Suppressor macrophage (primary cell): ENCODE results near the gene MYO1B.

Experiments used
- DNase-seq, 4 experiments: peaks; one replicate each; pipeline ENCODE4 v3.0.0-alpha.2; 2020 to 2022

The MYO1B gene

DNA sequence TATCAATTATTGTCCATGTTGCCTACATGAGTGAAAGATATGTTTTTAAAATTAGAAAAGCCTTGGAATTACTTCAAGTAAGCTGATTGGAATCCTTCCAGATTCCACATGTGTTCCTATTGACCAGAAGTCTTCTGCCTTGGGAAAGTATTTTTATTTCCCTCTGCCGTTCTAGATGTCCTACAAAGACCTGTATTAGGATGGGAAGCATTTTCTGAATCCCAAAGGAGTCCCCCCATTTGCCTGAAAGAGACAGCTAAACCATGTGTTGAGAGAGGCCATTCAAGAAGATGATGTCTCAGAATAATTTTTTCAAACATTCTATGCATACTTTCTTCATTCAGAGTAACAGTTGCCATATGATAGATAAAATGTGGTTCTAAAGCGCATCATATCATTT lies 19.0 kb upstream of the MYO1B start:
- DNase-seq = no peak

DNA sequence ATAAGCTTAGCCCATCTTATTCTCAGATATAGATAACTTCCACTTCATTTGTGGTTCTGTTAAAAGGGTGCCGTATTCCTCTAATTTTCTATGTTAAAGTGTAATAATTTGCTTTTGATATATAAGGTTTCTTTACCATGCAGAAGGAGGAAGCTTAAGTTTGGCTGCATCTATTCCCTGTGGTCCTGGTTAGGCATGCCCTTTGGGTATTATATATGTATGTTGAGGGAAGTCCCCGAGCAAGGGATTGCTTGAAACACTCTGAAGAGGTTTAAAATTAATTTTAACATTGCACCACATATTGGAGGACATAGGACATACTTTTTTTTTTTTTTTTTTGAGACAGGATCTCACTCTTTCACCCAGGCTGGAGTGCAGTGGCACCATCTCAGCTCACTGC lies 16.9 kb upstream of the MYO1B start:
- DNase-seq = no peak

DNA sequence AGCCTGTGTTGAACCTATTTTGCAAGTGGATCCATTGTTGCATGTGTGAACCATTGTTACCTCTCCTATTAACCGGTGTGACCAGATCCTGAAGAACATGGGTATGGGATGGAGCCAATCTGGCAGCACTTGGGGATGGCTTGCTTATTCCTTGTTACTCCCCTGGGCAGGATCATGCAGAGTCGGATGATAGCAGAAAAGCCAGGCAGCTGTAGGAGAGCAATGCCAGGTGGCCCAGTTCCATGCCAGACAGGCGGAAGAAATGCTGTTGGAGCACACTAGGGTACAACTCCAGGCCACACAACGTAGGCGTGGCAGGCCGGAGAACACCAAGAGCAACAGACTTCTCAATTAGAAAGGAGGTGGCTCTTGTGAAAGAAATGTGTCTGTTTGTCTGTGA lies 16.3 kb upstream of the MYO1B start:
- no peak for DNase-seq

DNA sequence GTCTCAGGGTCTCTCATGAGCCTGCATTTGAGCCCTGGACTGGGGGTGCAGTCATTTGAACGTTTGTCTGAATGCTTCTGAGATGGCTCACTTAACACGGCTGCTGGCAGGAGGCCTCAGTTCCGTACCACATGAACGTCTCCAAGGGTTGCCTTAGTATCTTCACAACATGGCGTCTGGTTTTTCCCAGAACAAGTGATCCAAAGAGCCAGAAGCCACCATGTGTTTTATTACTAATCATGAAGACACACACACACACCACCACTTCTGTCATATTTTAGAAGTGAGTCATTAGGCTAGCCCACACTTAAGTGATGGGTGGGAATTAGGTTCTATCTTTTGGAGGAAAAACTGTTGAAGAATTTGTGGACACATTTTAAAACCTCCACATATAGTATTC lies 15.0 kb upstream of the MYO1B start:
- DNase-seq = peak; percentile 34 to 71 (median 48)

DNA sequence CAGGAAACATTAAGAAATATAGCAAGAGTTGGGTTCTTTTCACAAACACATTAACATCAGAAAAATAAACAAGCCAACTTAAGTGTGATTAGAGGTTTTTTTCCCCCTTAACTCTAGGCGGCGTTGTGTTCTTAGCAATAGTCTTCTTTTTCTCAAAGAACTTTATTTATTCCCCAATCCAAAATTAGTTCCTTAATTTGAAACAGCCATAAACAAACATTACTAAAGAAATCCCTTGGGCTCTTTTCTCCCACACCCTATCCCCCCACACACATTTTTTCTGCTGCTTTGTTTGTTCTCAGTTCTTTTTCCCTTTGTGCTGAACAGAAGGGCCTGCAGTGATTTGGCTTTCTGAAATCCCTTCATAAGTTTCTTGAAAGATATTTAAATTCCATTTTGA lies 13.2 kb upstream of the MYO1B start:
- DNase-seq = peak in 2 of 4 experiments; percentile 39 to 47

DNA sequence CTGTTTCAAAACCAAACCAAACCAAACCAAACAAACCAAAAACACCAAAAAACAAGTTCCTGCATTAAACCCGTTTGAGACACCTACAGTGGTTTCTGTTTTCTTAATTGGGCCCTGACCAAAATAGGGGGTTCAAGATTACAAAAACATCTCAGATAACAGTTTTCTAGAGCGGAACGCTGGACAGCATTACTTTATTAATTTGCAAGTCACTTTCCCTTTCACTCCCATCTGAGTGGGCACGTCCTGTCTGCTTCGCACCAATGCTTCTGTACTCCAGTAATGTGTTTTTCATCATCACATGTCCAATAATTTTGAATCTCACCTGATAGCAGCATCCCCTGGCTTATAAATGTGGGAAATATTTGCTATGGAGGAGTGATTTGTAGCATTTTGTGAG lies 11.7 kb upstream of the MYO1B start:
- no peak for DNase-seq

DNA sequence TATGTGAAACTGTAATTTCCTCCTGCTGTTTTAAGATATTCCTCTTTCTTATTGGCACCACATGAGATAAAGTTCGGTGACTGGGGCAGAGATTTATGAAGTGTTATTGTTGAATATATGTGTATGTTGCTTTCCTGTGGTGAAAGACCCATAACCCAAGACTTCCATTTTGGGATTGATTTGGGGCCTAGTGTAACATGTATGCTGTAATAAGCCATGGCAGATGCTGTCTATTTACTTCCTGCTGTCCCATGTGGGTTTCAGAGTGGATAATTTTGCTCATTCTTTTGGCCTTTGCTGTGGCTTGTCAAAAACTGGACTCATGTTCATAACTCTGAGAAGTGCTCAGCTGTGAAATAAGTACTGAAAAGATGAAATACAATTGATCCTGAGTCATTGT lies 10.8 kb upstream of the MYO1B start:
- DNase-seq = no peak

DNA sequence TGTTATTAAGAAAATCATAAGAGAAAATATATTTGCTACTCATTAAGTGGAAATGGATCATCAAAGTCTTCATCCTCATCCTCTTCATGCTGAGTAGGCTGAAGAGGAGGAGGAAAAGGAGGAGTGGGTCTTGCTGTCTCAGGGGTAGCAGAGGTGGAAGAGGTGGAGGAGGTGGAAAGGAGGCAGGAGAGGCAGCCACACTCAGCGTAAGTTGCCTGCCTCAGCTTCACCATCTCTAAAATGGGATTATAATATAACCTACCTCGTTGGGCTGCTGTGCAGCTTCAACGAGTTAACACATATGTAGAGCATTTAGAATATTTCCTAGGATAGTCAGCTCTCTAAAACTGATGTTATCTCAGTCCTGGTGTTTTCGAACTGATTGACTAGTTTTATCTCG lies 4.3 kb upstream of the MYO1B start:
- no peak for DNase-seq

DNA sequence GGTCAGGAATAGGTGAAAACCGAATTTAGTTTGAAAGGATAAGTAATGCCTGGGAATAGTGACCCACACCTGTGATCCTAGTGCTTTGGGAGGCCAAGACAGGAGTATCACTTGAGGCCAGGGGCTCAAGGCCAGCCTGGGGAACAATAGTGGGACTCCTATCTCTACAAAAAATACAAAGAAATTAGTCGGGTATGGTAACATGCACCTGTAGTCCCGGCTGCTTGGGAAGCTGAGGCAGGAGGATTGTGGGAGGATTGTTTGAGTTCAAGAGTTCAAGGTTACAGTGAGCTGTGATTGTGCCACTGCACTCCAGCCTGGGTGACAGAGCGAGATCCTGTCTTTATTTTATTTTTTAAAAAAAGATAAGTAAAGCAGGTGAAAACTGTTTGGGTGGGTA lies 3.8 kb upstream of the MYO1B start:
- DNase-seq = no peak

DNA sequence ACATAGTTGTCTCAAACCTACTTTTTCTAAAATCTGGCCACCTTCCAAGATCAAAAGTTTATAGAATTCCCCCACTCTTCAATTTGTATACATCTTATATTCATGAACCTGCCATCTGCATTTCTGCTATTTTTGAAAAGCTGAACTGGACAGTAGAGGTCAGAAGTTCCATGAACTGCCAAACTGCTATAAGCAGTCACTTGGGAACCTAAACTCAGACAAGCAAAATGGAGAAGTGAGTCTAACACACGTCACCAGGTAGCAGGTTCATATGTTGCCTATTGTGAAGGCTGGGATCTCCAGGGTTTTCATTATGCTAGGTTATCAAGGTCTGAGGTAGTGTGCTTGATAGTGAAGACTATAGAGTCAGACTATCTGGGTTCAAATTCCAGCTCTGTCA lies 2.0 kb upstream of the MYO1B start:
- DNase-seq = no peak

DNA sequence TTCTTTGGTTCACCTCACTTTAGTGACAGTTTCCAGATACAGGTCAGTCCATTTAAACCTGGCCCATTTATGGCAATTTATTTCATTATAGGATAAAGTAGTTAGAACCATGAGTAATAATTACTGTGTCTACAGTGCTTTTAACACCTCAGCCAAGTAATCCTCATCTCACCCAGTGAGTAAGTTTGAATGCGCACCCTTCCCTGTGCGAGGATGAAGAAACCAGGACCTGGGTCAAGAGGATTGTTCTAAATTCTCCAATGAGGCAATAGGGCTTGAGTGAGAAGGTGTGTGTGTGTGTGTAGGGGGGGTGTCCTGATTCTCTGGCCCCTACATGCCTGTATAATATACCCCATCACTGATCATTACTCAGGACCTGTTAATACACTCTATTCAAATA lies 854 bp upstream of the MYO1B start:
- DNase-seq = no peak

DNA sequence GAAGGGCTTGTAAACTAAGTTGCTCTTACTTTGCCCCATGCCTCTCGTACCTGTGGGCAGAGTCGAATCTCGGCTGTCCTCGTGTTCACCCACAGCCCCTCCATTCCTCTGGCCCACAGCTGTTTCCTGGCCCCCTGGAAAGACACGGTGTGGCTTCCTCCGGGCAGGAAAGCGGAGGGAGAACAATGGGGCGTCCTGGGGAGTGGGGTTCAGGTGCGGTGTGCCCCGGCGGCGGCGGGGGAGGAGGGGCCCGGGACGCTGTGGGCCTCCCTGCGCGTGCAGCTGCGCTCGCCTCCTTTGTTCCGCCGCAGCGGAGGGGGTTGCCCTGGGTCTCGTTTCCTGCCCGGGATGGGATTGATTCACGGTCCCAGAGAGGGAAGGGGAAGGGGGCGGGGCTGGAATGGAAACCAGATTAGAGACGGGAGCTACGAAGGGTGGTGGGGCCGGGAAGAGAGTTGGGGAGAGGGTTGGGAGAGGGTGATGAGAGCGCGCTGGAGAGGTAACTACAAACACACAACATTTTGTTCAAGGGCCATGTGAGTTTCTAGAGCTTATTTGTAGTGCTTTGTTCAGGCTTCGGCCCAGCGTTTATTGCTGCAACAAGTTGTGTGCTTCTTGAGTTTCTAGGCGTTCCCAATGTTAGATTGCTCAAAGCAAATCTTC lies 796 bp downstream of the MYO1B start:
- peak in 2 of 4 experiments; percentile 14 to 28 for DNase-seq

DNA sequence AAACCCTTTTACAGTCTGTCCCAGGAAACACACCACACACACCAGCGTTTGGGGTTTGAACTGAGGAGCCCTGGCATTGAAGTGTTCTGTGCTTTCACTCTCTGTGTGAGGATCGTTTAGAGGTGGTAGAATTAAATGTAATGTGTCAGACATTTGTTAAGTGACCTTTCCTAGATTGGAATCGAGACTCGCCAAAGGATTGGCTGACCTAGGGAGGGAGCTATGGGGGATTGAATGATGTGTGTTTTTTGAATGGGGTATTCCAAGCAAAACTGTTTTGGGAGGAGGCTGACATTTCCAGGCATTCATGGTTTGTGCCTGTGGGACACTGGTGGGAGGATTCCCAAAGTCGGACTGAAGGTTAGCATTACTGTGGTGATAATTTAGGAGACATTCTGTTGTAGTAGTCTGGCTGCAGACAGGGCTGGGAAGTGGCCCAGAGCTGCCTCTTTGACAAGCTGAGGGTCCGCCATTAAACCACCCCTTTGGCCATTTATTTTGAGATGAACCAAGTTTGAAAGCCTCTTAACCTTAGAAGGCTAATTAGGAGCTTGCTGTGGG lies 1.7 kb downstream of the MYO1B start:
- no peak for DNase-seq

DNA sequence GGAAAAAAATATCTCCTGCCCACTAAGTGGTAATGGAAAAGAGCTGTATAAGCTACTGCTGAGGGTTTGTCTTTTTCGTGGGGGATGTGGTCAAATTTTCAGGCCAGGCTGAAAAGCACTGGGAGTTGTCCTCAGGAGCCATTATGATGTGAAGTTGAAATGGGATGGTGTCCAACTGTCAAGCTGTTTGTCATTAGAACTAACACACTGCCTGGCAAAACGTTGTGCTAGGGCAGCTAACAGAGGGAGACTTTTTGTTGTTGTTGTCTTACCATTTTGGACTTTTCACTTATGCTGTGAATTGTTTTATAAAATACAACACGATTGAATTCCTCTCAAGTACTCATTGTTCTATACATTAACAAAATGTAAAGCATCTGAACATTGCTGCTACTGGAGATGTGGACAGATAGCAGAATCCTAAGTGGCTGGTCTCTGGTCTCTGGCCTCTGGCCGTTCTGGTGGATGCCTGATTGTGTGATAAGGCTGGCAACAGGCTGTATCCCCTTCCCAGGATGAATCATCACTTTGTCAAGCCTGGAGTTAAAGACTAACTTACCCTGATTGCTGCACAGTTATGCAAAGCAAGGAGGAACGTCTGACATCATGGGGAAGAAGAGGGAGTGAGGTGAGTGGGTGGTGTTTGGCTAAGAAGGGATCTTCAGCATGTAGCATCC lies 2.3 kb downstream of the MYO1B start:
- DNase-seq = peak; percentile 40 to 76 (median 70)

DNA sequence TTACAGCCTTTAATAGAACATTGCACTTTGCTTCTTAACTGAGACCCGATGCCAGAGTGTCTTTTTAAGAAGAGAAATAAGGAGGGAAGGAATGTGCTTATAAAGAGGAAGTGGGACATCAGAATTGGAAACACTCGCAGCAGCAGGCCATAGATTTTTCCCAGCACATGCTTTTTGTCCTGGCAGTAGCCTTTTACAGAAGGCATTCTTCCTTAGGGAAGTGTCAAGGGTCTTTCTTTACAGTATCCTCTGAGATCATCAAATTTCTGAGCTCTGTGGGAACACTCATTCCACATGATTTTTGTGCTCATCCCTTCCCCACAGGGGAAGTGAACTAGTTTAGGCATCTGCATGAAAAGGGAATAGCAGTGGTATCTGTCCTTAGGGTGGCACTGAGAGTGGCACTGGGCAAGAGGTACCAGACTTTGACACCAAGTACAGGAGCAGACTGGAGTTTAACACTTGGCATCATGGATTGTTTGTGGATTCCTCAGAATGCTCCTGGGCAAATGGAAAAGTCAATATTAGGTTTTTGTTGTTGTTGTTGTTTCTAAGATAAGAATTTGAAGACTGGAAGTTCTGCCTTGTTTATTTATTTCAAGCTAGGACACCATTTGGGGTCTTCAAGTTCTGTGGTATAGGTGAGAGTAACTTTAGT lies 4.1 kb downstream of the MYO1B start:
- peak in 3 of 4 experiments; percentile 13 to 43 (median 25) for DNase-seq

DNA sequence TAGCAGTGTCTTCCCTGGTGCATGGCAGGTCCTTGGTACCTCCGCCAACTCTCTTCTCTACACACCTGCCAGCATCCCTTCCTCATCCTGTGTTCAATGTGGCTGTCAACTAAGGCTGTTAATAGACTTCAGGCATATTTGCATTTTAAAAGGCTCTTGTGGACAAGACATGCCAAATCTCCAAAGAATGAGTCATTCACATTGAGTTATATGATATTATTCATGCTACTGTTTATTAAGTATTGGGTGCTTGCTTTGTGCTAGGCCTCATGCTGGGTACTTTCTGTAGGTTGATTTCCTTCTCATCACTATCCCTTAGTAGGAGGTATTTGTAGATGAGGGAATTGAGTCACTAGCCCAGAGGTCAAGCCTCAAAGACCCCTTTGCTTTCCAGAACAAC lies 5.2 kb downstream of the MYO1B start:
- DNase-seq = no peak

DNA sequence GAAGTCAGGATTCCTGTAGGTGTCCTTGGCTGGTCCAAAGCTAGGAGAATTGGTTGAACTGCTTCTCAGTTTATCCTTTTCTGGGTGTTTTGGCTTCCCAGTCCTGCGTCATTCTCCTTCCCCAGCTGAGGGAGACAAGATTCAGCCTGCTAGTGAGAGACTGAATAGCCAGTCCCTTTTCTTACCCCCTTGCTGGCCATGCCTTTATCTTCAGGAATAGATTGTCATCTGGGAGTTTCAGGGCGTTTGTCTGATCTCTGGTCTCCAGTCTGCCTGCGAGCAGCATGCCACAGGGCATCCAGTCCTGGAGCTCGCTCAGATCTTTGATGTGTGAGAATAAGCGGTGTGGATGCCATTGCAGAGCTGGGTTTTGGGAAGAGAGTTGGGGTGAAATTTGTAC lies 5.8 kb downstream of the MYO1B start:
- DNase-seq = no peak

DNA sequence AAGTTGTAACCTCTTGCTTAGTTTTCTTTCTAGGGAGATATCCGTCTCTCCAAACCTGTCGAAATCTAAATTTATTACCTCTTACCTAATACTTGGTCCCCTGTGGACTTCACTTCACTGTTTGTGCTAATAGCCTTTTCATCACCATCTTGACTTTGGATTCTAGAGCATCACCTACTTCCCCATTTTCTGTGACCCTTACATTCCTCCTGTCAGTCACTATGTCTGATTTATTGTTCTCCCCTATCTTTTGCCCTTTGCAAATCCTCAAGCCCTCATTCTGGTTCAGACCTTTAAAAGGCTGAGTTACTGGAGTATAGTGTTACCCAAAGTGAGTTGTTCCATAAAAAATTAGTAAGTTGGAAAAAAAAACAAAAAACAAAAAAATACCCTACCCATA lies 7.5 kb downstream of the MYO1B start:
- DNase-seq = no peak

DNA sequence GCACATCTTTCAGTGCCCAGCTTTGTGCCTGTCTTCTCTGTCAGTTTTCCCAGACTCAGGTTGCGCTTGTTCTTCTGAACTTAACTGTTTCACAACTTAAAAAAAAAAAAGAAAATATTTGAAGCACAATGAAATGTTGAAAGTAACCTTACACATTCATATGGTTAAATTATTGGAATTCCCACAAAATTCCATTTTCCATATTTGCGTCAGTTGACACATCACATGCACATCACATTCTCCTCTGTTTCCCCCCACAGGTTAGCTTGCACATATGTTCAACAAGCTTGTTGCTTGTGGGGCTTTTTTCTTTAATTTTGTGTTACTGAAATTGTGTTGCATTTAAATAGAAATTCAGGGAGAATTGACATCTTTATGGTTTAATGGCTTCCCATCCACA lies 8.3 kb downstream of the MYO1B start:
- no peak for DNase-seq

DNA sequence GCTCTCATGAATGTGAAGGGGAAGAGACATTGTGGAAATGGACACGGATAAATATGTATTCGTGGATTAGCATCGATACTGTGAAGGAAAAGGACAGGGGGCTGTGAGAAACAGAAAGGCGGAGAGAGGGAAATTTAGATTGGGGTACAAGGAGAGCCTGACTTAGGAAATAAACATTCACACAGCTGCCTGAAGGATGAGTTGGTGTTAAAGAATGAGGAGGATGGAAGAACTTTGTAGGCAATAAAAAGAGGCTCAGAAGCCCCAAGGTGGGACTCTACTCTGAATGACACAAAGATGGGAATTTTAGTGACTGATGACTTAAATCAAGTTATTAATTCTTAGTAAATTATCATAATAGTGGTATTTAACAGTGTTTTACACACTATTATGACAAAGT lies 10.1 kb downstream of the MYO1B start:
- no peak for DNase-seq

DNA sequence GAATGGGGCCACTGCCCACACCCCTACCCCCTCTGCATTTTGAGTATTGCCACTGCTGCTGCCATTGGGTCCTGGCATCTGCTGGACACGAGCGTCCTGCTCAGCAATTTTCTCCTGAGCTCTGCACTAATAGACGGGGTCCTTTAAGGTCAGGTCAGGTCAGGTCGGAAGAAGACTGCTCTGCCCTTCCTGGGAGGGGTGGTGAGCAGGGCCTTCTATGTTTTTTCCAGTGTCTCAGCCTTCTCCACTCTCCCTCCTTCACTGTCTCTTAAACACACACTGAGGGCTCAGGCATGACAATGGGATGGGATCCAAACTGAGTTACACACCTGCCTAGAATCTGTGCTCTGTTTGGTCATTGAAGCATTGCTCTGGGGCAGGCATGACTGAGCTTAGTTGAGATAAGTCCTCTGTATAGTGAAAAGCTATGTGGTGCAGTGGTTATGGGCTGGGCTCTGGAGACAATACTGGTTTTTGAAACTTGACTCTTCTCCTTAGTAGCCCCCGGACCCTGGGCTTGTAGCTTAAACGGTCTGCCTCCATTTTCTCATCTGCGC lies 10.6 kb downstream of the MYO1B start:
- no peak for DNase-seq

DNA sequence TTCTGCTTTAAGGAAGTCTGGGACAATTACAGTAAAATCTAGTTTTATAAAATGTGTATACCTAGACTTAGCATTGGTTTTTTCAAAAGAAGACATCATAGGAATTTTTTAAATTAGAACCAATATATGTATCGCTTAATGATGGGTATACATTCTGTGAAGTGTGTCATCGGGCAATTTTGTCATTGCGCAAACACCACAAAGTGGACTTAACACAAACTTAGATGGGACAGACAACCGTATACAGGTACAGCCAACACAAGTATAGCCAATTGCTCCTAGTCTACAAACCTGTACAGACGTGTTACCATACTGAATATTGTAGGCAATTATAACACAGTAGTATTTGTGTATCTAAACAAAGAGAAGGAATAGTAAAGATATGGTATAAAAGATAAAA lies 12.7 kb downstream of the MYO1B start:
- DNase-seq = no peak

DNA sequence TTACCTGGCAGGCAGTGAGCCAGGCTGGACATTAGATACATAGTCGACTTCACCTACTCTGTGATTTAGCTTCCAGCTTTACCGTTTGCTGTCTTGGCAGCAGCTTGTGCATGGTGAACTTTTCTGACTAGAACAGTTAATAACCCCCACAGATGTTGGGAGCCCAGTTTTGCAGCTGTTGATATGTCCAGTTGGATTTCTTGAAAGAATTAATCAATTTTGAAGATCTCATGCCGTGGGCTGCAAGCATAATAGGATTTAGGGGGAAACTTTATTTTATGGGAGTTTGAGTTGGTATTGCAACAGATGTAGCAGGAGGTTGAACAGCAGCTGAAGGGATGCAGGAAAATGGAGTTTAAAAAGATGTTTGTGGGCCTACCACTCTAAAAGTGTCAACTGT lies 13.8 kb downstream of the MYO1B start:
- DNase-seq = no peak

DNA sequence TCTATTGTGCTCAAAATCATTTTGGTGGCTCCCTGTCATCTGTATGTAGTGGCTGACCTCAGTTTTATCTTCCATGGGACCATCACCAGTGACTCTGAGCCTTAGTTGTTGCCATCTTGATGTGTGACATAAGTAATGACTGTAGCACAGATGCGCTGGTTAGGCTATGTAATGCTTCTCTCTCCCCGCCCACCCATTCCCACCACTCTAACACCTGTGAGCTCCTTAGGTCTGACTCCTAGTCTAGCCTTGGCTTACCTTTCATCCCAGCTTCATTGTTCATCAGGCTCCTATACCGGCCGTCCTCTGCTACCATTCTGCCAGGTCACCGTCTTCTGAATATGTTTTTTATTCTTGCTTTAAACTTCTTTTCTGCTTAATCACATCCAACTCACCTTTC lies 17.2 kb downstream of the MYO1B start:
- DNase-seq = no peak
